Right lobe of liver (tissue), 6 donors: ENCODE measurements around the gene KIRREL3. TPM values are rescaled to one million over a fixed set of nuclear protein-coding genes. Genes with fewer than 3 reads are reported as not detected.
A peak's percentile ranks its signal among the peaks of the same experiment; 100 is the strongest.
"Not testable (repeated sequence)": the region's sequence is repeated elsewhere in the genome, so short reads cannot be mapped to it uniquely, and the experiment has no call there.

Source experiments
- ATAC-seq, 4 donors: fragments of 200-7000 bp; cut with Tn5 transposase; one replicate each; pipeline ENCODE4 v1.9.1; 2020; ENCODE audit warnings: mild to moderate bottlenecking in 4 of 4, moderate library complexity in 4 of 4
- DNase-seq, 3 donors: peaks; one replicate each; pipeline ENCODE4 v3.0.0-alpha.2; 2020
- H3K27ac ChIP-seq, 3 donors: fragments of 200-600 bp; one replicate each; pipeline ENCODE4 v1.8.0; 2022
- H3K27me3 ChIP-seq, 2 donors: fragments of 200-600 bp; one replicate each; pipeline ENCODE4 v1.8.0; 2022
- H3K36me3 ChIP-seq, 4 donors: fragments of 200-600 bp; sonication (generic) in 1 of 4; one replicate each; pipeline versions ENCODE4 v1.5.1 to v1.8.0; 2017 to 2022; ENCODE audit warnings: control low read depth in 1 of 4
- H3K4me1 ChIP-seq, 4 donors: fragments of 200-600 bp; sonication (generic) in 1 of 4; one replicate each; pipeline versions ENCODE4 v1.5.1 to v1.8.0; 2017 to 2022; ENCODE audit warnings: control low read depth in 1 of 4
- H3K4me3 ChIP-seq, 3 donors: fragments of 200-600 bp; one replicate each; pipeline ENCODE4 v1.8.0; 2022
- H3K9me3 ChIP-seq, 4 donors: fragments of 200-600 bp; sonication (generic) in 1 of 4; one replicate each; pipeline versions ENCODE4 v1.5.1 to v1.8.0; 2017 to 2022; ENCODE audit warnings: control low read depth in 1 of 4
- CTCF ChIP-seq, 4 donors: fragments of 200-600 bp in 3 of 4; fragments of 450-650 bp in 1 of 4; IDR thresholded peaks; one replicate each; pipeline versions ENCODE4 v1.5.1 to v1.8.0; 2016 to 2022; ENCODE audit warnings: antibody characterized with exemption in 4 of 4, mild to moderate bottlenecking in 2 of 4
- POLR2A ChIP-seq: fragments of 450-650 bp; IDR thresholded peaks from one replicate; pipeline ENCODE4 v1.6.1; 2017; ENCODE audit warnings: antibody characterized with exemption, mild to moderate bottlenecking
- WGBS: methylation state at CpG from one replicate; pipeline ENCODE4 v1.1.6; 2018; ENCODE audit warnings: low coverage, low lambda C conversion rate; ENCODE audit not compliant: insufficient coverage; ENCODE audit errors: missing lambda C conversion rate; 5-methylcytosine and 5-hydroxymethylcytosine counted together
- intact Hi-C, 2 donors: fragments of 100-400 bp; cut with DNase I; formaldehyde crosslinking; loops; one replicate each; pipeline versions ENCODE4 v1.11.2 to v1.14.1; 2022
- total RNA-seq, 6 experiments: library from RNA; depleted of rRNA in 2 of 6; stranded (reverse); fragments of >200 nt in 2 of 6; fragmentation: NEBNext Ultra II Directional in 3 of 6; extraction: Animal tissue kit (Norgen Biotek cat#: 25700) in 3 of 6; gene quantifications; one replicate each; pipeline versions ENCODE4 v1.1.0 to v1.2.4, GENCODE V29; 2016 to 2023
- donor health status: DM: no; HTN: yes; CAD: no.
- donor health status: DM: no; HTN: no; CAD: no.
- donor health status: DM: no; HTN: no; CAD: no.
- donor health status: DM: no; HTN: yes; CAD: no.
- donor health status: DM: no; HTN: yes; CAD: no.

The KIRREL3 gene
- total RNA-seq, 6 experiments from 2014 or later: not detected

GRCh38 chr11:126390272-126390867 lies 610.2 kb downstream of the KIRREL3 start:
- Histone ChIP-seq H3K9me3 (no peaks in the 10 kb centered on the region), H3K36me3 (no peaks in the 10 kb centered on the region), H3K4me3 (no peak overlapping the region), H3K27me3 (no peaks in the 10 kb centered on the region), H3K27ac (no peak overlapping the region), H3K4me1 (peaks cover 0 to 24% (median 8%) of the 10 kb centered on the region in 4 donors)
- DNase-seq (no peak), ATAC-seq (no peak)
- intact Hi-C loops: loop anchor here in 1 of 2 donors (10.0 kb wide), 1 partner anchor 56 kb away; no protein-coding TSS in a partner anchor
- TF ChIP-seq POLR2A: no peak
- TF ChIP-seq CTCF (IDR thresholded peaks at IDR 0.05): no peak
- 85% methylated on average over 3 of the region's 5 CpGs for WGBS

GRCh38 chr11:126387857-126388256 lies 612.7 kb downstream of the KIRREL3 start:
- Histone ChIP-seq H3K4me1 (peaks cover 0 to 28% (median 8%) of the 10 kb centered on the region in 4 donors), H3K27ac (no peak overlapping the region), H3K9me3 (no peaks in the 10 kb centered on the region), H3K36me3 (no peaks in the 10 kb centered on the region), H3K4me3 (no peak overlapping the region), H3K27me3 (no peaks in the 10 kb centered on the region)
- WGBS: 80% methylated on average over 4 of the region's 5 CpGs
- intact Hi-C loops: no loop called here
- ATAC-seq: no peak
- DNase-seq: no peak
- TF ChIP-seq CTCF (IDR thresholded peaks at IDR 0.05) (no peak), POLR2A (no peak)

- H3K4me3 ChIP-seq, H3K27me3 ChIP-seq, H3K36me3 ChIP-seq, intact Hi-C loops, H3K9me3 ChIP-seq: not testable (repeated sequence)
- Histone ChIP-seq H3K27ac (peak overlapping the region in 1 of 3 donors; percentile 10), H3K4me1 (peaks cover 0 to 22% (median 8%) of the 10 kb centered on the region in 4 donors)
- DNase-seq (peak; percentile 64 to 87 (median 68)), ATAC-seq (peak; percentile 73 to 79 (median 75))
- 4% methylated on average over 3 of the region's 5 CpGs for WGBS
Observed at GRCh38 chr11:126386729-126387071, 613.9 kb downstream of the KIRREL3 start.

DNA sequence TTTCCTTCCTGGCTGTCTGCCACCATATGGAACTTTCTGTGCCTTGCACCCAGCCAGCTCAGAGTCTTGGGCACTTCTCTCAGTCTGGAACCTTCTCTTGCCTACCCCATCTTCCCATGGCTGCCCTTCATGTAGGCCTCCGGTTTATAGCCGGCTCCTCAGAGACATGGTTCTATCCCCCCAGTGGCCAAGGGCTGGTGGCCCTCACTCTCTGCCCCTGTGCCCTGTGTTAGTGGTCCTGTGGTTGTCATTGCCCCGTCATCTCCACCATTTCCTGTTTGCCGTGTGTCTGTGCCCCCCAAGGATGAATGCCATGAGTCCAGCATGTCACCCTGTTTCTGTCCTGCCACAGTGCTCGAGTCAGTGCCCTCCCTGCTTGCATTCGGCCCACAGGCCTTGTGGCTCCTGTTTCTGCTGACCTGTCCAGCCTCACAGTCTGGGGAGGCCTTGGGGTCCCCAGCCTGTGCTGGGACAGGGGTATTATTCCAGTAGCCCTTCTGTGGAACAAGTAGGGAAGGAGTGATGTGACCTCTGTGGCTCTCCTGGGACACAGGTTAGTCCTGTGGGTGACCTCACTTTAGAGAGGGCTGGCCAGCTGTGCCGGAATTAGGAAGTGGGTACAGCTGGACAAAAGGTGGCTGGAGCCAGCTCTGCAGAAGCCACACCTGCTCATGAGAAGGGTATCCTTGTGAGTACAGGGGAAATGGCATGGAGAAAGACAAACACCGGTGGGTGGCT lies 614.4 kb downstream of the KIRREL3 start:
- Histone ChIP-seq H3K4me1 (peaks cover 0 to 22% (median 8%) of the 10 kb centered on the region in 4 donors), H3K9me3 (no peaks in the 10 kb centered on the region), H3K27me3 (no peaks in the 10 kb centered on the region), H3K4me3 (no peak overlapping the region), H3K36me3 (no peaks in the 10 kb centered on the region), H3K27ac (peak overlapping the region; percentile 10 to 31 (median 18))
- DNase-seq: no peak
- 57% methylated on average over 7 of the region's 8 CpGs for WGBS
- peak in 1 of 4 donors; percentile 55 for ATAC-seq
- intact Hi-C loops: no loop called here
- no peak for TF ChIP-seq POLR2A
- TF ChIP-seq CTCF (IDR thresholded peaks at IDR 0.05): no peak

GRCh38 chr11:126384449-126385070 lies 616.0 kb downstream of the KIRREL3 start:
- ATAC-seq: peak; percentile 31 to 63 (median 48)
- Histone ChIP-seq H3K27ac (no peak overlapping the region), H3K4me3 (no peak overlapping the region), H3K27me3 (no peaks in the 10 kb centered on the region), H3K36me3 (no peaks in the 10 kb centered on the region), H3K4me1 (peaks cover 0 to 22% (median 8%) of the 10 kb centered on the region in 4 donors), H3K9me3 (no peaks in the 10 kb centered on the region)
- DNase-seq: peak in 1 of 3 donors; percentile 76
- WGBS: no CpG with 5 or more reads among the region's 9 CpGs
- intact Hi-C loops: no loop called here
- no peak for TF ChIP-seq POLR2A
- TF ChIP-seq CTCF (IDR thresholded peaks at IDR 0.05): no peak
